Prostate gland (tissue), 2 donors: ENCODE measurements around the gene RIPOR2. TPM values are rescaled to one million over a fixed set of nuclear protein-coding genes. Genes with fewer than 3 reads are reported as not detected.

Experiments
- DNase-seq: peaks from one replicate; pipeline ENCODE4 v3.0.0-alpha.2; 2019; ENCODE audit warnings: low spot score
- H3K27ac ChIP-seq, 2 donors: fragments of 200-600 bp; sonication (generic); 2 replicates each; pipeline ENCODE4 v1.5.1; 2017 to 2019
- H3K27me3 ChIP-seq: fragments of 200-600 bp; sonication (generic); replicated peaks from 2 replicates; pipeline ENCODE4 v1.5.1; 2019; ENCODE audit not compliant: insufficient read depth
- H3K36me3 ChIP-seq, 2 donors: fragments of 200-600 bp; sonication (generic); 1 replicate in 1 of 2; 2 replicates in 1 of 2; pipeline versions ENCODE4 v1.5.1 to v1.8.1; 2017 to 2019
- H3K4me1 ChIP-seq: fragments of 200-600 bp; sonication (generic); replicated peaks from 2 replicates; pipeline ENCODE4 v1.5.1; 2019
- H3K4me3 ChIP-seq, 2 donors: fragments of 200-600 bp; sonication (generic); 2 replicates each; pipeline ENCODE4 v1.5.1; 2017 to 2019
- H3K9me3 ChIP-seq: fragments of 200-600 bp; sonication (generic); 2 replicates; pipeline ENCODE4 v1.5.1; 2017
- CTCF ChIP-seq, 4 experiments: fragments of 200-600 bp in 2 of 4; fragments of 450-650 bp in 2 of 4; sonication (generic) in 2 of 4; IDR thresholded peaks; 1 replicate in 3 of 4; 2 replicates in 1 of 4; pipeline ENCODE4 v1.5.1; 2016 to 2019; ENCODE audit warnings: antibody characterized with exemption in 4 of 4, mild to moderate bottlenecking in 2 of 4, moderate library complexity in 2 of 4
- POLR2A ChIP-seq: fragments of 450-650 bp; IDR thresholded peaks from one replicate; pipeline ENCODE4 v1.6.1; 2016; ENCODE audit warnings: antibody characterized with exemption, mild to moderate bottlenecking
- POLR2AphosphoS5 ChIP-seq: sonication (generic); formaldehyde crosslinking; IDR thresholded peaks from one replicate; pipeline ENCODE4 v1.6.1; 2017; ENCODE audit warnings: antibody characterized with exemption
- WGBS: methylation state at CpG from one replicate; pipeline ENCODE4 v1.1.5; 2018; 5-methylcytosine and 5-hydroxymethylcytosine counted together
- intact Hi-C: fragments of 100-400 bp; cut with DNase I; formaldehyde crosslinking; loops from one replicate; pipeline ENCODE4 v1.14.2; 2022
- total RNA-seq, 2 donors: library from RNA; depleted of rRNA; stranded (reverse); fragments of >200 nt; gene quantifications; one replicate each; pipeline ENCODE4 v1.1.0, GENCODE V29; 2016

Gene RIPOR2
- total RNA-seq, 2 donors from 2014 or later = 16.1 to 23.7 TPM

GRCh38 chr6:24909241-24910216 is 26.2 kb downstream of the RIPOR2 start:
- 69% methylated on average over 20 of the region's 20 CpGs for WGBS
- TF ChIP-seq POLR2AphosphoS5 (no peak), CTCF (IDR thresholded peaks at IDR 0.05) (no peak), POLR2A (no peak)
- Histone ChIP-seq H3K27me3 (no peaks in the 10 kb centered on the region), H3K27ac (peak overlapping the region; percentile 52 to 64), H3K4me3 (peak overlapping the region; percentile 46 to 54), H3K9me3 (no peaks in the 10 kb centered on the region), H3K36me3 (no peaks in the 10 kb centered on the region), H3K4me1 (no peaks in the 10 kb centered on the region)
- intact Hi-C loops = no loop called here
- no peak for DNase-seq

GRCh38 chr6:24908650-24909035 is 27.1 kb downstream of the RIPOR2 start:
- H3K36me3 ChIP-seq = no peaks in the 10 kb centered on the region
- peak overlapping the region in 1 of 2 donors; percentile 0 for H3K27ac ChIP-seq
- 51% methylated on average over 4 of the region's 4 CpGs for WGBS
- no peak for DNase-seq
- intact Hi-C loops = no loop called here
- H3K27me3 ChIP-seq = no peaks in the 10 kb centered on the region
- H3K4me1 ChIP-seq = no peaks in the 10 kb centered on the region
- H3K9me3 ChIP-seq = no peaks in the 10 kb centered on the region
- TF ChIP-seq CTCF (IDR thresholded peaks at IDR 0.05) = no peak
- TF ChIP-seq POLR2A = no peak
- no peak for TF ChIP-seq POLR2AphosphoS5
- H3K4me3 ChIP-seq = no peak overlapping the region

- Histone ChIP-seq H3K27me3 (no peaks in the 10 kb centered on the region), H3K36me3 (no peaks in the 10 kb centered on the region), H3K27ac (peak overlapping the region in 1 of 2 donors; percentile 0), H3K4me1 (no peaks in the 10 kb centered on the region), H3K4me3 (no peak overlapping the region), H3K9me3 (no peaks in the 10 kb centered on the region)
- 34% methylated on average over 4 of the region's 4 CpGs for WGBS
- intact Hi-C loops = no loop called here
- DNase-seq = no peak
- TF ChIP-seq POLR2AphosphoS5 (no peak), CTCF (IDR thresholded peaks at IDR 0.05) (no peak), POLR2A (no peak)
Measured at GRCh38 chr6:24907919-24908649, 27.7 kb downstream of the RIPOR2 start.

- Histone ChIP-seq H3K36me3 (no peaks in the 10 kb centered on the region), H3K4me3 (no peak overlapping the region), H3K4me1 (no peaks in the 10 kb centered on the region), H3K27me3 (no peaks in the 10 kb centered on the region), H3K27ac (no peak overlapping the region), H3K9me3 (no peaks in the 10 kb centered on the region)
- TF ChIP-seq POLR2A (no peak), CTCF (IDR thresholded peaks at IDR 0.05) (no peak), POLR2AphosphoS5 (no peak)
- no peak for DNase-seq
- intact Hi-C loops = no loop called here
Measured at GRCh38 chr6:24906314-24906713, 29.4 kb downstream of the RIPOR2 start.
